HL-60/S4 treated with retinoic acid at 250 ng/mL for 4 days and 3 days (cell line): ENCODE measurements around the gene STARD9.

Source experiments
- in situ Hi-C: fragments of 300-500 bp; cut with MboI; formaldehyde crosslinking; loops from 2 replicates; pipeline ENCODE4 v1.7.0; 2022; ENCODE audit warnings: low sequenced_read_pairs

The STARD9 gene

GRCh38 chr15:42693496-42693895 is 118.1 kb downstream of the STARD9 start:
- in situ Hi-C loops: no loop called here

- in situ Hi-C loops: no loop called here
Measured at GRCh38 chr15:42693942-42694341, 118.5 kb downstream of the STARD9 start.

GRCh38 chr15:42694398-42694797 is 119.0 kb downstream of the STARD9 start:
- in situ Hi-C loops: no loop called here

GRCh38 chr15:42695527-42696071 is 120.2 kb downstream of the STARD9 start:
- in situ Hi-C loops: no loop called here

GRCh38 chr15:42696626-42697025 is 121.2 kb downstream of the STARD9 start:
- in situ Hi-C loops: no loop called here

- in situ Hi-C loops: no loop called here
Measured at GRCh38 chr15:42704492-42704926, 129.1 kb downstream of the STARD9 start.

GRCh38 chr15:42705336-42705735 is 129.9 kb downstream of the STARD9 start:
- in situ Hi-C loops: no loop called here

GRCh38 chr15:42707068-42707467 is 131.7 kb downstream of the STARD9 start:
- in situ Hi-C loops: no loop called here

GRCh38 chr15:42707873-42708544 is 132.6 kb downstream of the STARD9 start:
- in situ Hi-C loops: no loop called here

- in situ Hi-C loops: loop anchor here (10.0 kb wide), 1 partner anchor 214 kb away; the partner anchor contains the start of gene TTBK2
Measured at GRCh38 chr15:42710662-42711061, 135.3 kb downstream of the STARD9 start.

GRCh38 chr15:42711746-42712145 is 136.3 kb downstream of the STARD9 start:
- in situ Hi-C loops: loop anchor here (10.0 kb wide), 1 partner anchor 213 kb away; the partner anchor contains the start of gene TTBK2

- in situ Hi-C loops: loop anchor here (10.0 kb wide), 1 partner anchor 212 kb away; the partner anchor contains the start of gene TTBK2
Measured at GRCh38 chr15:42712584-42712983, 137.2 kb downstream of the STARD9 start.

GRCh38 chr15:42716125-42716524 is 140.7 kb downstream of the STARD9 start:
- in situ Hi-C loops: loop anchor here (10.0 kb wide), 1 partner anchor 209 kb away; the partner anchor contains the start of gene TTBK2

- in situ Hi-C loops: loop anchor here (10.0 kb wide), 1 partner anchor 208 kb away; the partner anchor contains the start of gene TTBK2
Measured at GRCh38 chr15:42716626-42717025, 141.2 kb downstream of the STARD9 start.

GRCh38 chr15:42719043-42719442 is 143.6 kb downstream of the STARD9 start:
- in situ Hi-C loops: loop anchor here (10.0 kb wide), 1 partner anchor 206 kb away; the partner anchor contains the start of gene TTBK2

- in situ Hi-C loops: no loop called here
Measured at GRCh38 chr15:42720071-42720470, 144.7 kb downstream of the STARD9 start.

- in situ Hi-C loops: no loop called here
Measured at GRCh38 chr15:42721016-42721415, 145.6 kb downstream of the STARD9 start.

- in situ Hi-C loops: no loop called here
Measured at GRCh38 chr15:42721916-42722315, 146.5 kb downstream of the STARD9 start.

GRCh38 chr15:42723068-42723467 is 147.7 kb downstream of the STARD9 start:
- in situ Hi-C loops: no loop called here

- in situ Hi-C loops: no loop called here
Measured at GRCh38 chr15:42724276-42724675, 148.9 kb downstream of the STARD9 start.

GRCh38 chr15:42725331-42725903 is 150.0 kb downstream of the STARD9 start:
- in situ Hi-C loops: no loop called here

- in situ Hi-C loops: no loop called here
Measured at GRCh38 chr15:42726114-42726513, 150.7 kb downstream of the STARD9 start.
